WTC11 (cell line): ENCODE results near the gene SEC16B.

ENCODE experiments used
- ETV6 ChIP-seq: sonication (generic); formaldehyde crosslinking; IDR thresholded peaks from 2 replicates; pipeline ENCODE4 v1.8.1; 2022; ENCODE audit warnings: mild to moderate bottlenecking, missing genetic modification reagents
- TEAD1 ChIP-seq: sonication (generic); formaldehyde crosslinking; IDR thresholded peaks from 2 replicates; pipeline ENCODE4 v1.8.0; 2022; ENCODE audit warnings: mild to moderate bottlenecking, missing genetic modification reagents
- TF ChIP-seq, protein P1 (sequence below): sonication (generic); formaldehyde crosslinking; conservative IDR thresholded peaks from 2 replicates; pipeline ENCODE4 v1.8.1; 2022; ENCODE audit warnings: mild to moderate bottlenecking, missing genetic modification reagents
- TF ChIP-seq, protein P2 (sequence below): fragments of 200-600 bp; IDR thresholded peaks from 2 replicates; pipeline ENCODE4 v1.8.0; 2022; ENCODE audit warnings: antibody characterized with exemption

DNA sequence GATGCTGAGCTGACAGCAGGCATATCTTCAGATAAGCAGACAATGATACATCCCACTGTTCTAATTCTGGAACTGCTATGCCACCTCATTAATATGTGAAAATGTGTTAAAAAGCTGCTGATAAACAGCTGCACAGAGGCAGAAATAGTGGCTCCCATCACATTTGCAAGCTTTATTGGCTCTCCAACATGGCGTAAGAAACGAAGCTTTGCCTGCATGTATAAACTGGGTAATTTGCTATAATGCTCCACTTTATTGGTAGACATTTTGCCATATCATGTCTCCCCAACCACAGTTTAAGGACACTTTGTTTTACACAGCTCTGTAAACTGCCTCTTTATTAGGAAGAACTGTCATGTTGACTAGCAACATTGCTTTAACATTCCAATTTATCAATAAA, 49.8 kb downstream of the SEC16B start:
- TF ChIP-seq, protein P1, sequence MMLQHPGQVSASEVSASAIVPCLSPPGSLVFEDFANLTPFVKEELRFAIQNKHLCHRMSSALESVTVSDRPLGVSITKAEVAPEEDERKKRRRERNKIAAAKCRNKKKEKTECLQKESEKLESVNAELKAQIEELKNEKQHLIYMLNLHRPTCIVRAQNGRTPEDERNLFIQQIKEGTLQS (CRISPR knock-in tag), result no peak
- TF ChIP-seq ETV6 (no peak), TEAD1 (CRISPR knock-in tag) (no peak)
- TF ChIP-seq, protein P2, sequence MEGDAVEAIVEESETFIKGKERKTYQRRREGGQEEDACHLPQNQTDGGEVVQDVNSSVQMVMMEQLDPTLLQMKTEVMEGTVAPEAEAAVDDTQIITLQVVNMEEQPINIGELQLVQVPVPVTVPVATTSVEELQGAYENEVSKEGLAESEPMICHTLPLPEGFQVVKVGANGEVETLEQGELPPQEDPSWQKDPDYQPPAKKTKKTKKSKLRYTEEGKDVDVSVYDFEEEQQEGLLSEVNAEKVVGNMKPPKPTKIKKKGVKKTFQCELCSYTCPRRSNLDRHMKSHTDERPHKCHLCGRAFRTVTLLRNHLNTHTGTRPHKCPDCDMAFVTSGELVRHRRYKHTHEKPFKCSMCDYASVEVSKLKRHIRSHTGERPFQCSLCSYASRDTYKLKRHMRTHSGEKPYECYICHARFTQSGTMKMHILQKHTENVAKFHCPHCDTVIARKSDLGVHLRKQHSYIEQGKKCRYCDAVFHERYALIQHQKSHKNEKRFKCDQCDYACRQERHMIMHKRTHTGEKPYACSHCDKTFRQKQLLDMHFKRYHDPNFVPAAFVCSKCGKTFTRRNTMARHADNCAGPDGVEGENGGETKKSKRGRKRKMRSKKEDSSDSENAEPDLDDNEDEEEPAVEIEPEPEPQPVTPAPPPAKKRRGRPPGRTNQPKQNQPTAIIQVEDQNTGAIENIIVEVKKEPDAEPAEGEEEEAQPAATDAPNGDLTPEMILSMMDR, result no peak
